Hippocampal formation (tissue), 2 donors: ENCODE results near the gene LIX1.

Experiments used
- DNase-seq, 2 donors: peaks; one replicate each; lab custom pipeline; 2025; lab: John Stamatoyannopoulos, UW

The LIX1 gene

DNA sequence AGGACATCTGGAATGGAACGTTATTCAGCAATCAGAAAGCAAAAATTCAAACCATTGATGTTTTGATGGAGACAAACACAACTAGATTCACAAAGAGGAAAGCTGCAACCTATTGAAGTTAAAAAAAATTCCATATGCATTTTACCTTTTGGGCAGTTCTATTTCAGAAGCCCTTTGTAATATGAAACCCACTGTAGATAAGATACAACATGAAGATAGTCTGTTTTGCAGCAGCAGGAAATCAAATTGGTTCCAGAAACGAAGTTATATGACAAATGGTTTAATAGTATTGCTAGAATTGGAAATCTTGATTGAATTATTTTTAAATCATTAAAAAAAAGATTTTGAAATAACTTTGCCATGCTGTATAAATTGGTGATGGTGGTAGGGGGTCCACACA lies 872 bp downstream of the LIX1 start:
- DNase-seq, result no peak

DNA sequence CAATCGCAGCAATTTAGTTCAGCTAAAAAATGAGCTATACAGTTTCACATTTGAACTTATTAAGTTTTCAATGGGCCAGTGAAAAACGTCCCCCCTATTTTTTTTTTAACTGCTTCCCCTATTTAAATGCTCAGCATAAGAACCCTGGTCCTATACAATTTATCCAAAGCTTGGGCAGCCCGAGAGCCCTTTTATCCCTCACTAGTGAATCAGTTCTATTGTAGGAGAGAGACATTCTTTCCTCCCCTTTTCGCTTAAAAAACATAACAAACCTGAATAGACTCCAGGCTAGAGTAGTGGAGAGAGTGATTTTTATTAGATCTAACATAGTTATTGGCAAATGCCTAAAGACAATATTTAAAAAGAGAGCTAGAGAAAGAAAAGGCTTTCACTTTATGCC lies 1.4 kb downstream of the LIX1 start:
- no peak for DNase-seq

DNA sequence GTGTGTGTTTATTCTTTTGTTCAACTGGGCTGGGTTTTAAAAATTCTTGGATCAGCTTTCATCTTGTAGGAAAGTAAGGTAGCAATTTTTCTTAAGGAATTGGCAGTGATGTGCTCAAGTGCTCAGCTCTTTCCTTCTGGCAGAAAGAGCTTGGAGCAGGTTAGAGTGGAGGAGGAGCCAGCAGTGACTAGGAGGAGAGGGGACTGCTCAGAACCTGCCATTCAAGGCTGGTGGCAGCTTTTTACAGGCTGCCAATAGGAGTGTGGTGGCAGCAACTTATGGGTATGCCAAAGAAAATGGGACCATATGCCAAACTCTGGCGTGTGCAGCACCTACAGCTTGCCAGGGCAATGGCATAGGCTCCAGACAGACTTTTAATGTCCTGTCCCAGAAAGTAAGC lies 2.2 kb downstream of the LIX1 start:
- DNase-seq, result peak; percentile 21 to 45

DNA sequence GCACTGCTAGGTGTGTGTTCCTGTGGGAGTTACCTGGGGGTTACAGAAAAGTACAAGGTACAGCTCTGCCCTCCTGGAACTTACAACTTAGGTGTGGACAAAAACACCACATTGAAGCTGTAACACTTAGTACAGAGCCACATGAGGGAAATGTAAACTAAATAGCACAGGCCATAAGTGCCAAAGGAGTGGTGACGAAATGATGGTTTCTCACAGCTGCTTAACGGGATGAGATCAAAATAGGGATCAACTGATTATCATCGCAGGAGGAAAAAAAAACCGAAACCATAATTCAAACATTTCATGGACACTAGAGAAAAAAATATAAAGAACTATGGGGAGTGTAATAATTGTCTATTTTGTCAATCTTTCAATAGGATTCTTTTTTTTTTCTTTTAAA lies 5.9 kb downstream of the LIX1 start:
- no peak for DNase-seq

- no peak for DNase-seq
These were observed 6.5 kb downstream of the LIX1 start for GRCh38 chr5:97135868-97136267.

- no peak for DNase-seq
These were observed 7.8 kb downstream of the LIX1 start for GRCh38 chr5:97134634-97135033.

GRCh38 chr5:97133101-97133500 lies 9.3 kb downstream of the LIX1 start:
- DNase-seq, result no peak

- no peak for DNase-seq
These were observed 10.5 kb downstream of the LIX1 start for GRCh38 chr5:97131921-97132320.

DNA sequence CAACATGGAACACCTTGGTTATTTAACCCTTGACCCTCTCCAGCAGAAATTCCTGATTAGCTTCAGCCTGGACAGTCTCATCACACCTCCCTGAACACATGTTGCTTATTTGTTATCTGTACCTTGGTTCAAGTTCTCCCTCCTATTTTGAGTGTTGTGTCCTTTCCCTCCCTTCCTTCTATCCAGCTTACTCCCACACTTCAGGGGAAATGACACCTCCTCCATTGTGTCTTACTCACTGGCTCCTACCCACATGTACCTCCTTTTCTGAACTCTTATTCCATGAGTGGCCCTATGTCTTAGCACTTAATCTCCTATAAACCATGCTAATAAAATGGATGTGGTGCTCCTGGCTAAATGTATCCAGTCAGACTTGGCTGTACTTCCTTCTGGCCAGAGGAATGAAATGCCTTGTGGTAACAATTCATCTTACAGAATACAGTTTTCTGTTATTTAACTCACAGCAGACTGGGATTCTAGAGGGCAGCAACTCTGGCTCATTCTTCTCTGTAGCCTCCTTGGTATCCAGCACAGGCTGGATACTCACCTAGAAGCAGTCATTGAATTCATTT lies 11.2 kb downstream of the LIX1 start:
- DNase-seq, result no peak

DNA sequence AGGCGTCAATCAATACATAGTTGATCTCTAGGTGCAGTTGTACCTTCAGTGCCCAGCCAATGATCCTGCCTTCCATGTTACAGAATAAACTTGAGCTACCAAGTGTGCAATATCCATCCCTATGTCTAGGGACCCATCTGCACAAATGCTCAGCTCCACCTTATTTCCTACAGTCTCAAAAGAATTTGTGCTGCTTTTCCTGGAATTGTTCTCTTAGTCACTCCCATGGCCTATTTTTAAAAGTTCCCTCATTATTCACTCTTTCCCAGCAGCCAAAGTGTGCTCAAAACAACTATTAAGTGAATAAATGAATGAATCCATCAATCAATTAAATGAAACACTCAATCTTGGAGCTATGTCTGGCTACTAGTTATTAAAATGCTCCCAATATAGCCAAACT lies 14.7 kb downstream of the LIX1 start:
- DNase-seq, result no peak

- no peak for DNase-seq
These were observed 17.2 kb downstream of the LIX1 start for GRCh38 chr5:97125125-97125683.

DNA sequence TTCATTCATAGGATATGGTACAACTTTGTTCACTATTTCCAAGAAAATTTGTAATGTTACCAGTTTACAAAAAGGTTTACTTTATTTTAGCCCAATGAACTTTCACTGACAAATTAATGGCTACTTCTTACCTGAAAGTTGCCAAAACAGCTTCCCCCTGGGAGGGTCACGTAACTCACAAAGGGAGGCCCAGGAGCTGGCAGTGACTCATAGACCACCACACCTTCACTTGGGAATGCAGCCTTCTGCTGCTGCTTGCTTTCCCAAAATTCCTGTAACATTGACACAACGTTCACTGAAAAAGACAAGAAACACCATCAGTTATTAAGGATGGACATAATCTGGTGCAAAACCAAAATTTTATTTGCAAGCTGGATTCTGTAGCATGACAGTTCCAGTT lies 18.1 kb downstream of the LIX1 start:
- no peak for DNase-seq

GRCh38 chr5:97121848-97122247 lies 20.6 kb downstream of the LIX1 start:
- no peak for DNase-seq

DNA sequence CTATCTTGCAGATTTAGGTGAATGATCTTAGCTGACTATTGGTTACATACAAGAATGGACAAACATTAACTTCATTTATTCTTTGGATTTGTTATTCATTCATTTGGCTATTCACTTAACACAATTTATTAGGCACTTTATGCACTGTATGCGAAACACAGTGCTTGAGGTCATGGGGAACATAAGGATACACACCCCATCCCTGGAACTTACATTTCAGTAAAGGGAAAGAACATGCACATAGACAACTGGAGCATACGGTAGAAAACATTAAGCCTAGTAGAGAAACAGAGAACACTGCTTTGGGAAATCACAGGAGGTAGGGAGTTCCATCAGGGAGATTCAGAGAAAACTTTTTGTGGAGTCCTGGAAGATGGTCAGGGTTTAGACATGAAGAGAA lies 22.2 kb downstream of the LIX1 start:
- no peak for DNase-seq

GRCh38 chr5:97119007-97119390 lies 23.4 kb downstream of the LIX1 start:
- DNase-seq, result no peak

DNA sequence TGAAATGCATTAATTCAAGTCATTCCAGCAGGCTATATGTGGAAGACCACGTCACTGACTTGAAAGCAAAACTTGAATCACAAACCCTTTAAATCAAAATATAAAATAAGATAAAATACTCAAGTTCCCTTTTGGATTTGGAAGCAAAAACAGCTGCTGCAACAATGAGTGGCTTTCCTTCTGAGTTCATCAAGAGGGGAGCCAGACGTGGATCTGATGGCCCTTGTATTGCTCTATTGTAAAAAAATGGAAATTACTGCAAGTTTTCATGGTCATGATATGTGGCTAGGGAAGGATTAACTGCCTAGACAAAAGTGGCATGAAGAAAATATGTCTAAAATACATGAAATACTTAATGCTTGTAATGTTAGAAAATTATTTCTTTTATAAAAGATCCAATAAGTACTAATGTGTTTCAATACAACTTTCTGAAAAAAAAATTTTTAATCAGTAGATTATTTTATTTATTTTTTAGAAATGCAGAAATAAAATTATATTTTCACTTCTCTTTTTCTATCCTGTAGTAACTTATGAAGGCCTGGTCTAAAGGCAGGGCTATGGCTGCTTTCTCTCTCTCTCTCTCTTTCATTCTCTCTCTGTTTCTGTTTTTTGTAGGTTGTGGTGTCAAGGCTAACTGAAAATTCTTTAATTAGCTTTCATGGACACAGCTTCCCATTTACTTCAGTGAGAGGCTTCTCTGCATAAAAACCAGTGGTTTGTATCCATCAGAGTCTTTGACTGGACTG lies 24.0 kb downstream of the LIX1 start:
- no peak for DNase-seq

DNA sequence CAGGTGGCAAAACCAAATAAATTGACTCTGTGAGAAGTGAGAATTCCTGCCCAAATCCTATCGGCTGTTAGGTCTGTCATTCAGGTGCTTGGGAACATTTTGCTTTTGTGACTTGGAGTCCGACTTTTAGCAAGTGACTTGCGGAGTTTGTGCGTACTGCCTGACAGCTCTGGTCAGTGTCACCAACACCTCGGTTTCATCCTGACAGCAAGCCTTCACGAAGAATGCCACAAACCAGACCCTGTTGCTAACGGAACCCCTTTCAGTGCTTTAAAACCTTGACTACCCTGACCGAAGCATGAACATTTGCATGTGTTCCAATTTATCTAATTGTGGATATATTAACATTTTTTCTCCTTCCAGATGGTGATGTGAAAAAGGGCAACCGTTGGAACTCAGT lies 26.5 kb downstream of the LIX1 start:
- DNase-seq, result no peak

DNA sequence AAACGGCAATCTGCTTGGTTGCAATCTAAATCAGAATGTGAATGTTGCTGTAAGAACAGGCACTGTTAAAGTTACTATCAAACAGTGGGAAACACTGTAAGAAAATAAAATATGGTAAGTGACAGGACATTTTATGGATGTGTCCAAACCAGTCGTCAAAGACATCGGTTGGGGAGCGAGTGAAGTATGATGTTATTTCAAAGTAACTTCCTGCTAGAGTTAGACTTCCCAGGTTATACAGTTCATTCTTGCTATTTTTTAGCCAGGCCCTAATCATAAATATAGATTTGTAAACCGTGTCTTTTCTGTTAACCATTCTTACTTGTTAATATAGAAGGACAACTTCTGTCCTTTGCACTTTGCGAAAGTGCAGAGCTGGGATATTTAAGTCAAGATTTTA lies 30.2 kb downstream of the LIX1 start:
- no peak for DNase-seq

DNA sequence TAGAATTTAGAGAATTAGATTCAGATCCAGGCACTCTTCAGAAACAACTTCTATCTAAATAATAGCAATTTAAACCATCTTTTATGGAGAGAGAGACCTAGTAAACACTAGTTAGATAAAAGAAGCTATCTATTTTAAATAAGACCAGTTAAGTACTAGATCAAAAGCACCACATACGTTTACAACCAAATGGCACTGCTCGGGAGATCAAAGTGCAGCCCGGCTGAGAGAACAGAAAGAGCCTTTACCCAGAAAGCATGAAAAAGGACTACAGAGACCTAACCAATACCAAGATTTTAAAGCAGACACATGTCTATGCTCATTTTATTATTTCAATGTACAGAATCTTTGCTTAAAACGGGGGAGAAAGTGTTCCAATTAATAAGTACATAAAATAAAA lies 30.8 kb downstream of the LIX1 start:
- no peak for DNase-seq

DNA sequence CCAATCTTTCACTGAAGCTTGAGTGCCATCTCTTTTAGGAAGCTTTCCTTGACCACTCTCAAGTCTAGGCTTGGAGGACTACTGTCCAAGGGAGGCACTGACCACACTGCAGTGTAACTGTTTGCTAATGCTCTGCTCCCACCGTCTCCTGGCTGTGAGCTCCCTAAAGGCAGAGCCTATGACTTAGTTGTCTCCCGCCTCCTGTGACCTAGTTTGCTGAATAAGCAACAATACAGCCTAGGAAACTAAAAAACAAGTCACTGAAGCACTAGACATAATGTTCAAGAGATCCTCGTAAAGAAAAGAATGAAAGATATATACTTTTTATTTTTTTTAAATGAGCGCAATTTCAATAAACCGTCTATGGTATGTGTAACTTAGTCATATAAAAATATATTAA lies 31.4 kb downstream of the LIX1 start:
- DNase-seq, result no peak

GRCh38 chr5:97107318-97107717 lies 35.1 kb downstream of the LIX1 start:
- no peak for DNase-seq

DNA sequence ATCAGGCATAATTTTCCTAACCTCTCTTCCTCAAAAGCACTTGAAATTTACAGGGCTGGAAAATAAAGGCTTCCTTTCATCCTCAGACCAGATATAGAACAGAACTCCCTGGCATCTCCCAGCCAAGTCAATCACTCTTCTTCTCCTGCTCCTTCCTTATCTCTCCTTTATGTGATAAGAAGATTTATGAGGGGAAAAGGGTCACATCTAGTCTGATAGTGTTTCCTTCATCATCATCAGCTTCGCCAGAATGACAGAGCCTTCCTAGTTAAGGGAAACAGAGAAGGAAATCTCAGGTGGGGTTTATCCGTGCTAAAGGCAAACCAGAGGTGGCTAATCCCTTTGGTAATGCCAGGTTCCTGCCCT lies 36.2 kb downstream of the LIX1 start:
- DNase-seq, result no peak

- DNase-seq, result no peak
These were observed 36.8 kb downstream of the LIX1 start for GRCh38 chr5:97105501-97106215.
